NCI-H1694 treated with DMSO at 0.1 percent for 48 hours (cell line): ENCODE data around the gene KCTD11.
"Not testable (repeated sequence)": the region's sequence is repeated elsewhere in the genome, so short reads cannot be mapped to it uniquely, and the experiment has no call there.

Experiments used
- DNase-seq: peaks from one replicate; lab custom pipeline; 2025; lab: John Stamatoyannopoulos, UW

KCTD11 gene

DNA sequence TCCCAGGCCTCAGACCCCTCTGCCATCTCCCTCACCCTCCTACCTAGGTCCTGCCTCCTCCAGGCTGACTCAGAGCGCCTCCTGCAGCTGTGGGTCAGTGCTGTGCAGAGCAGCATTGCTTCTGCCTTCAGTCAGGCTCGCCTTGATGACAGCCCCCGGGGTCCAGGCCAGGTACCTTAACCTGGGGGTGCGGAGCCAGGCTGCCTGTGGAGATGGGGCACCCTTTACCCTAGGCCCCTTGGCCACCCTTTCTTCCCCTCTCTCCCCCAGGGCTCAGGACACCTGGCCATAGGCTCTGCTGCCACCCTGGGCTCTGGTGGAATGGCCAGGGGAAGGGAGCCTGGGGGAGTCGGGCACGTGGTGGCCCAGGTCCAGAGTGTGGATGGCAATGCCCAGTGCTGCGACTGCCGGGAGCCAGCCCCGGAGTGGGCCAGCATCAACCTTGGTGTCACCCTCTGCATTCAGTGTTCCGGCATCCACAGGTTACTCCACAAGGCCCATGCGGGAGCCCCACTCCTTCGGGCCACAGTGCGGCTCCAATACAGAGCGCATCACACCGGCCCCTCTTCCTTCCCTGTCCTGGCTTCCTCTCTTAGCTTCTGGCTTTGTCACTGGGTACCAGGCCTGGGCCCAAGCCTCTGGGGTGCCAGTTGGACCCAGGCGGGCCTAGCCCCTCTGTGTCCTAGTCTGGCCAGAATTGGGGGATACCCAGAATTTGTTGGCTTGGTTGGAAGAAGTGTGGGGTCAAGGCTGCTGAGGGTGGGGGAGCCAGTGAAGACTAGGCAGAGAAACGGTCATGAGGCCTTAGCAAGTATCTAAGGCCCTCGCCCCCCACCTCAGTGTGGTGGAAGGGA, 5.0 kb upstream of the KCTD11 start:
- DNase-seq, result no peak

- no peak for DNase-seq
These were observed 4.1 kb upstream of the KCTD11 start for GRCh38 chr17:7347630-7348477.

GRCh38 chr17:7348478-7349242, 3.3 kb upstream of the KCTD11 start:
- DNase-seq, result no peak

GRCh38 chr17:7352503-7352889, 534 bp downstream of the KCTD11 start:
- DNase-seq, result no peak

DNA sequence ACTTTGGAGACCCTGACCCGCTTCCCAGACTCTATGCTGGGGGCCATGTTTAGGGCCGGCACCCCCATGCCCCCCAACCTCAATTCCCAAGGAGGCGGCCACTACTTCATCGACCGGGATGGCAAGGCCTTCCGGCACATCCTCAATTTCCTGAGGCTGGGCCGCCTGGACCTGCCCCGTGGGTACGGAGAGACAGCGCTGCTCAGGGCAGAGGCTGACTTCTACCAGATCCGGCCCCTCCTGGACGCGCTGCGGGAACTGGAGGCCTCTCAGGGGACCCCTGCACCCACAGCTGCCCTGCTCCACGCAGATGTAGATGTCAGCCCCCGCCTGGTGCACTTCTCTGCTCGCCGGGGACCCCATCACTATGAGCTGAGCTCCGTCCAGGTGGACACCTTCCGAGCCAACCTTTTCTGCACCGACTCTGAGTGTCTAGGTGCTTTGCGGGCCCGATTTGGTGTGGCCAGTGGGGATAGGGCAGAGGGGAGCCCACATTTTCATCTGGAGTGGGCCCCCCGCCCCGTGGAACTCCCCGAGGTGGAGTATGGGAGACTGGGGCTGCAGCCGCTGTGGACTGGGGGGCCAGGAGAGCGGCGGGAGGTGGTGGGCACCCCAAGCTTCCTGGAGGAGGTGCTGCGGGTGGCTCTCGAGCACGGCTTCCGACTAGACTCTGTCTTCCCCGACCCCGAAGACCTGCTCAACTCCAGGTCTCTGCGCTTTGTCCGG, 1.1 kb downstream of the KCTD11 start:
- DNase-seq, result no peak

DNA sequence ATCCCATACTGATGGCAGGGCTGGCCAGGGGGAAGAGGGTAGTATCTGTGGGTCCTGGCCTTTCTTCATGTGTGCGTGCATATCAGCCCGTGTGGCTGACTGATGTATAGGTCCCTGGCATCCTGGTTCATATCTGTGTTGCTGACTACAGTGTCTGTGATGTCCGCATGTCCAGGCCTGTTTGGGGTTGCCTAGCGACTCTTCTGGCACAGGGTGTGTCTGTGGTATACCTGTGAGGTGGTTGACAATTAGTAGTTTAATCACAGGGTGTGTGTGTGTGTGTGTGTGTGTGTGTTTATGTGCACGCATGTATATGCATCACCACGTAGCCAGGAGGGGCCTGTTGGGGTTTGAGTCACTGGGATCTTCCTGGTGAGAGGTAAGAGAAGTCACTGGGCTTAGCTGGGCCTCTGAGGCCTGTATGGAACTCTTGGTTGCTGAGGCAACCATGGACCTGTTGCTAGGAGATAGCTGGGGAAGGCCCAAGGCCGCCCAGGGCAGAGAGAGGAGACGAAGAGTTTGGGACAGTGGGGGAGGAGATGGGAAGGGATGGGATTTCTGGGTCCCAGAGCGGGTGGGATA, 2.4 kb downstream of the KCTD11 start:
- DNase-seq, result no peak

DNA sequence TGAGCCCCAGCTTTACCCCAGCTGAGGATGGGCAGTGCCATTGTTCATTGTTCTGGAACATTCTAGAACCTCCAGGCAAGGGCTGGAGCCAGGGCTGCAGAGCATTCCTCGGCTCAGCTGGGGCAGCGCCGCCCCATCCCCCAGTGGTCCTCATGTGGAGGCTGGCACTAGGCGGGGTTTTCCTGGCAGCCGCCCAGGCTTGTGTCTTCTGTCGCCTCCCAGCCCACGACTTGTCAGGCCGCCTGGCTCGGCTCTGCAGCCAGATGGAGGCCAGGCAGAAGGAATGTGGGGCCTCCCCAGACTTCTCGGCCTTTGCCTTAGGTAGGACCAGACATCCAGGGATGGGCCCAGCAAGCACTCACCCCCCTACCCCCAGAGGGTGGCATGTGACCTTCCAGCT, 3.1 kb downstream of the KCTD11 start, which contains the start of gene TMEM95:
TMEM95 (plus strand) TSS at position 104 of the 400 bp plus-strand sequence; CDS start at position 153, 49 bp downstream.
- DNase-seq, result peak; percentile 44

- DNase-seq, result no peak
These were observed 3.6 kb downstream of the KCTD11 start for GRCh38 chr17:7355573-7355972.

DNA sequence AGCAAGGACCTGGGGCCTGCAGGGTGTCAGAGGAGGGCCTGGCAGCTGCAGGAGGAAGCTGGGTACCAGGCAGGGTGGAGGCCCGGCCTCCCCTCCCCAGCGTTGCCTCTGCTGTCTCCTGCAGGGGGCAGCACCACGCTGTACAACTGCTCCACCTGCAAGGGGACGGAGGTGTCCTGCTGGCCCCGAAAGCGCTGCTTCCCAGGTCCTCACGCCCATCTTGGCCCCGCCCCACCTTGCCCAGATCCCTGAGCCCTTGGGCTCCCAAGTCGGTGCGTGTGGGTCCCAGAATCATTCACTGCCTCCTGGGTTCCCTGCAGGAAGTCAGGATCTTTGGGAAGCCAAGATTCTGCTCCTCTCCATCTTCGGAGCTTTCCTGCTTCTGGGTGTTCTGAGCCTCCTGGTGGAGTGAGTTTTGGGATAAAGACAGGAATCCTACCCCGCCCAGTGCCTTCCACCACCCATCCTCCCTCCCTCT, 4.1 kb downstream of the KCTD11 start:
- DNase-seq, result peak; percentile 56

DNA sequence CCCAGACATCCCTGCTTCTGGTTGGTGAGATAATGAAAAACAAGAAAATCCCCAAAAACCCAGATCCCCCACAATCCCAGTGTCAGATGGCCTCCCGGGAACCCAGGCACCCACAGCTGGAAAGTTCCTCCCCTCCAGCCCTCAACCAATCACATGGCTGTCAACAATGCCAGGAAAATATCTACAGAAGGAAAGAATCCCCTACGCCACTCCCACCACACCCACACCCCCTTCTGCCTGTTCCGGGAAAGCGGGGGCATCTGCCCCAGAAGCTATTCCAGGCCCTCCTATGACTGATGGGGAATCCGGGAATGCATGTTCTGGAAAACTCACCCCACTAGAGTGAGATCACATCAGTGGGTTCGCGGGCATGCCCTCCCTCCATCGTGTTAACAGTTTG, 4.8 kb downstream of the KCTD11 start:
- DNase-seq, result no peak

DNA sequence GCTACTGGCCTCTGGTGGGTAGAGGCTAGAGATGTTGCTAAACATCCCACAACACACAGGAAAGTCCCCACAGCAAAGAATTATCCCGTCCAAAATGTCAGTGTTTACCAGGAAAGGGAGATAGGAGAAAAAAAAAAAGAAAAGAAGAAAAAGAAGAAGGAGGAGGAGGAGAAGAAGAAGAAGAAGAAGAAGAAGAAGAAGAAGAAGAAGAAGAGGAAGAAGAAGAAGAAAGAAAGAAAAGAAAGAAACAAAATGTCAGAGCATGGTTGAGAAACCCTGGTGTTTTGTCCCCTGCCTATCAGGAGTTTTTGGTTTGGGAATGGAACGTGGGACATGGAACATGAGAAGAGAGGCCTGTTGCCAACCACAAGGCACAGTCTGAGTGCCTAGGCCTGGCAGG, 5.4 kb downstream of the KCTD11 start:
- DNase-seq, result no peak

GRCh38 chr17:7361906-7362305, 9.9 kb downstream of the KCTD11 start:
- no peak for DNase-seq

- DNase-seq, result no peak
These were observed 11.3 kb downstream of the KCTD11 start for GRCh38 chr17:7363311-7363710.

GRCh38 chr17:7365963-7366362, 14.0 kb downstream of the KCTD11 start:
- not testable (repeated sequence) for DNase-seq

GRCh38 chr17:7367083-7367482, 15.1 kb downstream of the KCTD11 start:
- DNase-seq, result no peak

- DNase-seq, result no peak
These were observed 16.1 kb downstream of the KCTD11 start for GRCh38 chr17:7367918-7368598.

GRCh38 chr17:7368599-7368994, 16.6 kb downstream of the KCTD11 start:
- not testable (repeated sequence) for DNase-seq

DNA sequence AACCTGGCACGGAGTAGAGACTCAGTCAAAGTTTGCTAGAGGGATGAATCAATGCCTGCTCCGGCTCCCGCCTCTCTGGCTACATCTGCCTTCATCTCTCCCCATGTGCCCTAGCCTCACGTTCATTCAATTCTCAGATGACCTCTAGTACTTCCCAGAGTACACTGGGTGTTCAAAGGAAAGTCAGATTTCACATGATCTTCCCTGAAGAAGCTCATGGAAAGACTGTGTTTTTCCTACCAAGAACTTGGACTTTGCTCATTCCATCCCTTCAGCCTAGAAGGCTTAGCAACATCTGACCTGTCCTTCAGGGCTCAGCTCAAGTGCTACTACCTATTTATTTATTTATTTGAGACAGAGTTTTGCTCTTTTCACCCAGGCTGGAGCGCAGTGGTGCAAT, 17.9 kb downstream of the KCTD11 start:
- DNase-seq, result no peak

DNA sequence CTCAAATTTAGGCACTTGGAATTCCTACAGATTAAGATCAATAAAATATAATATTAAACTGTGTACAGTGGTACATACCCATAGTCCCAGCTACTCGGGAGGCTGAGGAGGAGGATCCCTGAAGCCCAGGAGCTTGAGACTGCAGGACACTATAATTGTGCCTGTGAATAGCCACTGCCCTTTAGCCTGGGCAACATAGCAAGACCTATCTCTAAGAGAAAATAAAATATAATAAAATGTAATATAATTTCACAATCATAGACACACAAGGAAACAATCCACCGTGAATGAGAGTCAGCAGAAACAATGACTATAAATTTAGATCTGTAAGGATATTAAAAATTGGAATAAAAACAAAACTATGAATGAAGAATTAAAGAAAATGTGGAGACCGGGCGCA, 18.9 kb downstream of the KCTD11 start:
- DNase-seq, result no peak

DNA sequence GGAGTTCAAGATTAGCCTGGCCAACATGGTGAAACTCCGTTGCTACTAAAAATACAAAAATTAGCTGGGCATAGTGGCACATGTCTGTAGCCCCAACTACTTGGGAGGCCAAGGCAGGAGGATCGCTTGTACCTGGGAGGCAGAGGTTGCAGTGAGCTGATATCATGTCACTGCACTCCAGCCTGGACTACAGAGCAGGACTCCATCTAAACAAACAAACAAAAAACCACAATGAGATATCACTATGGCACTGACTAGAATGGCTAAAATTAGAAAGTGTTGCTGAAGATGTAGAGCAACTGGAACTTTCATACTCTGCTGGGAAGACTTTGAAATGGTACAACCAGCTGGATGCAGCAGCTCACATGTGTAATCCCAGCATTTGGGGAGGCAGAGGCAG, 22.4 kb downstream of the KCTD11 start:
- DNase-seq, result no peak
